ENCODE measurements around the gene COL2A1.
A peak's percentile ranks its signal among the peaks of the same experiment; 100 is the strongest.

Gene COL2A1

DNA sequence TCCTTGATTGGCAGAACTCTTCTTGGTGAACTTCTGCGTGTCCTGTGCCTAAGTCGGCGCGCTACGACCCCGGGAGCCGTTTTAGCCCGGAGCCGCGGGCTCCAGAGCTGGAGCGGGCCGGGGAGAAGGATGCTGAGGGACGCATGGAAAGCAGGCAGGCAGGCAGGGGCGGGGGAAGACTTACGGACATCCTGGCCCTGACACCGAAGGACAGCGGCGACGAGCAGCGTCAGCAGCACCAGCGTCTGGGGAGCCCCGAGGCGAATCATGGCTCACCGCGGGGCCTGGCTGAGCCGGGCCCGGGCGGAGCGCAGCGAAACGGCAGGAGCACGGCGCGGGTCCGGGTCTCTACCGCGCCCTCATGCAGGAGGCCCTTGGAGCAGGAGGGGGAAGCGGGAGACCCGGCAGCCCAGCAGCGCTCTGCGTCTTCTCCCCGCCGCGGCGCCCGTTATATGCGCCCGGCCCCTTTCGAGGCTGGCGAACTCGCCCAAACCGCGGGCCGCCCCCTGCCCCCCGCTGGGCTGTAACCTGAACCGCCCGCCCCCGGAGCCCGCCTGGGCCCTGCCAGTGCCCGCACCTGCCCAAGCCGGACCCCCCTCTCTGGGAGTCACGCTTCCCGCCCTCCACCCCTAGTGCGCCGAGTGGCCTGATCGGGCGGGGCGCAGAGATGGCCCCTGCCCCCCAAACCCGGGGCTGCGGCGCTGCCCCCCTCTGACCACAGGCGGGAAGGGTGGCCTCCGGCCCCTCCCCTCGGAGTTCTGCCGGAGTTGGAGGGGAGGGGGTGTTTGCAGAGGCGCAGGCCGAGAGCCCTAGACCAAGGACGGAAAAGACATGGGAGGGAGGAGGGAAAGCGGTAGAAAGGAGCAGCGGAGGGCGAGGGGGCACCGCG lies at the start of gene COL2A1:
COL2A1 (minus strand) TSS at position 424 of the 889 bp plus-strand sequence; CDS start at position 269, 155 bp downstream.
- Histone ChIP-seq H3K4me3 (ENCODE audit: low read depth, low read length) (peak within 1 kb of the TSS; percentile 41), H3K27me3 (ENCODE audit: insufficient read depth, low read length) (peaks cover 98% of the 10 kb centered on the region), H2AFZ (ENCODE audit: low read length, unreplicated experiment) (no peak within 1 kb of the TSS), H3K27ac (ENCODE audit: low read depth, low read length) (no peak within 1 kb of the TSS), H3K79me2 (ENCODE audit: control insufficient read depth, insufficient read depth, low read length, unreplicated experiment) (no peaks in the 10 kb centered on the region), H3K4me1 (ENCODE audit: control insufficient read depth, insufficient read depth, low read length, unreplicated experiment) (peaks cover 13% of the 10 kb centered on the region), H3K36me3 (ENCODE audit: insufficient read depth, low read length) (no peaks in the 10 kb centered on the region)

DNA sequence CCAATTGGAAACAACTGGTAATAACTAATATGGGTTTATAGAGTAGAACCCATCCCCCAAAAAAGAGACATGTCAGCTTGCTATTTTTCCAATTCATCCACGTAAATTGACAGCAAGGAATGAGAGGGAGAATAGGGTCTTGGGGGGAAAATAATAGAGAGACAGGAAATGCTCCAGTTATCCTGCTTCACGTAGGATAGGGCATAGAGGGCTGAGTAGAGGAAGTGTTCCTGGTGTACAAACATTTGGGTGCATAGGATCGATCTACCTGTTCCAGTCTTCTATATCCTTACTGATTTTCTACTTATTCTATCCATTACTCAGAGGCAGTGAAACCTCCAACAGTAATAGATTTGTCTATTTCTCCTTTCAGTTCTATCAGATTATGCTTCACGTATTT lies 49.6 kb upstream of the COL2A1 start:
- Histone ChIP-seq H3K27me3 (ENCODE audit: insufficient read depth, low read length) (no peaks in the 10 kb centered on the region), H3K27ac (ENCODE audit: low read depth, low read length) (no peak overlapping the region), H3K4me3 (ENCODE audit: low read depth, low read length) (no peak overlapping the region), H3K79me2 (ENCODE audit: control insufficient read depth, insufficient read depth, low read length, unreplicated experiment) (no peaks in the 10 kb centered on the region), H3K4me1 (ENCODE audit: control insufficient read depth, insufficient read depth, low read length, unreplicated experiment) (no peaks in the 10 kb centered on the region), H3K36me3 (ENCODE audit: insufficient read depth, low read length) (peaks cover 10% of the 10 kb centered on the region), H2AFZ (ENCODE audit: low read length, unreplicated experiment) (no peak overlapping the region)

DNA sequence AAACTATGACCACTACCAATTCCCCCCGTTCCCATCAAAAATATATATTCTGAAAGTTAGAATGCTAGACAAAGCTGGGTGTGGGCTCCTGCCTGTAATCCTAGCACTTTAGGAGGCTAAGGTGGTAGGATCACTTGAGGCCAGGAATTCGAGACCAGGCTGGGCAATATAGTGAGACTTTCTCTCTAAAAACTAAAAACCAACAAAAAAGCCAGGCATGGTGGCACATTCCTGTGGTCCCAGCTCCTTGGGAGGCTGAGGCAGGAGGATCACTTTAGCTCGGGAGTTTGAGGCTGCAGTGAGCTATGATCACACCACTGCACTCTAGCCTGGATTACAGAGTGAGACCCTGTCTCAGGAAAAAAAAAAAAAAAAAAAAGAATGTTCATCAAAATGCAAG lies 48.8 kb upstream of the COL2A1 start:
- Histone ChIP-seq H3K27ac (ENCODE audit: low read depth, low read length) (no peak overlapping the region), H2AFZ (ENCODE audit: low read length, unreplicated experiment) (no peak overlapping the region), H3K79me2 (ENCODE audit: control insufficient read depth, insufficient read depth, low read length, unreplicated experiment) (no peaks in the 10 kb centered on the region), H3K36me3 (ENCODE audit: insufficient read depth, low read length) (peaks cover 3% of the 10 kb centered on the region; the same call in 1 of the 2 replicates), H3K4me3 (ENCODE audit: low read depth, low read length) (no peak overlapping the region), H3K4me1 (ENCODE audit: control insufficient read depth, insufficient read depth, low read length, unreplicated experiment) (no peaks in the 10 kb centered on the region), H3K27me3 (ENCODE audit: insufficient read depth, low read length) (no peaks in the 10 kb centered on the region)

DNA sequence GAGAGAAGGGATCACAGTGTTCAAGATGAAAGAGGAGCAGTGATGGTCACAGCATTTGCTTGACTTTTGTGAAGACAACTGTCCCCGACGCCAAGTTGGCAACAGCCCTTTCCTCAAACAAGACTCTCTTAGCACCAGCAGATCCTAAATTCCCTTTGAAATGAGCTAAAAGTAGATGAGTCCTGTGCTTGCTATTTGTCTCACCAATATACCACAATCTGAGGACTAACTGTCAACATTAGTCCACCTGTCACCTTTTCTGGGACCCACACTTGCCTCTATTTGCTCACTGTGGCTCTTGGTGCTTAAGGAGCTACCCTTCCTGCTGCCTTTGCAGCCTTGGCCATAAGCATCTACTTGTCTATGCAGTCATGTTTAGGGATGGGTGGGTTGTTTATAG lies 47.4 kb upstream of the COL2A1 start:
- Histone ChIP-seq H3K36me3 (ENCODE audit: insufficient read depth, low read length) (peaks cover 10% of the 10 kb centered on the region; the same call in 1 of the 2 replicates), H3K4me3 (ENCODE audit: low read depth, low read length) (no peak overlapping the region), H2AFZ (ENCODE audit: low read length, unreplicated experiment) (no peak overlapping the region), H3K4me1 (ENCODE audit: control insufficient read depth, insufficient read depth, low read length, unreplicated experiment) (no peaks in the 10 kb centered on the region), H3K27me3 (ENCODE audit: insufficient read depth, low read length) (no peaks in the 10 kb centered on the region), H3K27ac (ENCODE audit: low read depth, low read length) (no peak overlapping the region), H3K79me2 (ENCODE audit: control insufficient read depth, insufficient read depth, low read length, unreplicated experiment) (no peaks in the 10 kb centered on the region)

DNA sequence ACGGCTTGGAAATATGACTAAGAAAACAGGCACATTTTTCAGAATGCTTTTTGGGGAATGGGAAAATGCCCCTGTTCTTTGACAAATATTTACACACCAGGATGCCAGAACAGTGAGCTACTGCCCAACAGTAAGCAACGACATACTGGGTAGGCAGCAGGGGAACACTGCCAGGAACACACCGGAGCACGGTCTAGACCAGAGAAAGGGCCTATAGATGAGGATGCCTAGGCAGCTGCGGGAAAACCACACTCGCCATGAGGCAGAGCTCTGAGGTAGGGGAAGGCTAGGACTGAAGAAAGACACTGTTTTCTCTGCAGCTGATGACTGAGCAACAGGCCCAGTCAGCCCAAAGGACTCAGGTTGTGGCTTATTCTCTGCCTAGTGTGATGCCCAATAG lies 45.9 kb upstream of the COL2A1 start:
- peaks cover 17% of the 10 kb centered on the region for H3K36me3 ChIP-seq (ENCODE audit: insufficient read depth, low read length)
- no peak overlapping the region for H3K4me3 ChIP-seq (ENCODE audit: low read depth, low read length)
- no peaks in the 10 kb centered on the region for H3K4me1 ChIP-seq (ENCODE audit: control insufficient read depth, insufficient read depth, low read length, unreplicated experiment)
- no peaks in the 10 kb centered on the region for H3K79me2 ChIP-seq (ENCODE audit: control insufficient read depth, insufficient read depth, low read length, unreplicated experiment)
- no peaks in the 10 kb centered on the region for H3K27me3 ChIP-seq (ENCODE audit: insufficient read depth, low read length)
- H3K27ac ChIP-seq (ENCODE audit: low read depth, low read length) = no peak overlapping the region
- H2AFZ ChIP-seq (ENCODE audit: low read length, unreplicated experiment) = no peak overlapping the region

DNA sequence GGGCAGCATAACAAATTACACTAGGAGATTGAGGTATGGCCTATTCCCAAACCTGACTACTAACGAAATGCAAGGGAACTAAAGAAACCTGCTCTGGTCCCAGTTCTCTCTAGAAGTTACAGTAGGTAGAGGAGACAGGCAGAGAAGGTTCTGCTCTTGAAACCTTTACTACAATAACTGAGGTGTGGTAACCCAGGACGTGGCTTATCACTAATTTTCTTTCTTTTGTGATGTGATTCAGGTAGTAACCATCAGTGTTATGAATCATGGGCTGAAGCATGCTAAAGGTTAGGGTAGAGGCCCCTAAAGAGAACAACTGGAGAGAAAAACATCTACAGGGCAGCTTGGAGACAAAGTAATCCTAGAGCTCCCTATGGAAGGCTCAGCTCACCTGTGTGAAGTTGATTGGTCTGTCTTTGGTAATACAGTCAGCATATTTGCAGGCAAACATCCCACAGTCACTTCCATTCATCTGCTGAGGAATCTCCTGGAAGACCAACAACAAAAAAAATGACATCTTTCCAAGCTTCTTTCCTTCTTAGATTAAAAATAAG lies 41.8 kb upstream of the COL2A1 start:
- H3K27me3 ChIP-seq (ENCODE audit: insufficient read depth, low read length) = no peaks in the 10 kb centered on the region
- H3K36me3 ChIP-seq (ENCODE audit: insufficient read depth, low read length) = peaks cover 14% of the 10 kb centered on the region
- H3K79me2 ChIP-seq (ENCODE audit: control insufficient read depth, insufficient read depth, low read length, unreplicated experiment) = no peaks in the 10 kb centered on the region
- H3K27ac ChIP-seq (ENCODE audit: low read depth, low read length) = no peak overlapping the region
- H3K4me1 ChIP-seq (ENCODE audit: control insufficient read depth, insufficient read depth, low read length, unreplicated experiment) = no peaks in the 10 kb centered on the region
- H3K4me3 ChIP-seq (ENCODE audit: low read depth, low read length) = no peak overlapping the region
- H2AFZ ChIP-seq (ENCODE audit: low read length, unreplicated experiment) = no peak overlapping the region

DNA sequence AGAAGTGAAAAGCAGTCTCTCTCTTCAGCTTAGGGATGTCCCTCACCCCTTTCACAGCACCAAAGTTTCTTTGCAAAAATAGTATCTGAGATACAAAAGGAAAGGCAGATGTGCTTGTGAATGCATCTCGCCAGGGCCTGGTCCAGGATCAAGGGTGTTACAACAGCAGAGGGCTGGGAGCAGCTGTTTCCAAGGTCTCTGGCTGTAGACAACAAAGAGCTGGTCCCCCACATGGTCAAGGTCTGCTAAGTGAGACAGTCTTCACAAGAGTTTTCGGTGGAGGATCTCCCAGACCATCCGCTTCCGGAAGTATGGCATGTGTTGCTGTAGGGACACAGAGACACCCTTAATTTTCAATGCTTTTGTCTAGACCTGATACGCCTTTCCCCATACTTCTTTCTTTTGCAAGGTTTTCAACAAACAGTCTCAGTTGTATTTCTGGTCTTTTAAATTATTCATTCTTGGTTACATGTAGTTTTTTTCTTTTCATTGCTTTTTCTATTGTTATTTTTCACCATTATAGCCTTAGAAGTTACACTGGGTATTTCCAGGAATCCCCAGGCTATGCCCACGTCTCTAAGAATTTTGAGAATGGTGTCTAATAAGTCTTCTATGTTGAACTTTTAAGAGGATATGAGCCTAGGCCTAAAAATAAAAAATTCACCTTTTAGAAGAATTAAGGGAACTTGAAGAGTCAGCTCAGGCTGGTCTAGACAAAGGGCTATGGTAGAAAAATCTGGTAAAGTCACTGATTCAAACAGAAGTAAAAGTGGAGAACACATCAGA lies 41.0 kb upstream of the COL2A1 start:
- Histone ChIP-seq H3K4me1 (ENCODE audit: control insufficient read depth, insufficient read depth, low read length, unreplicated experiment) (no peaks in the 10 kb centered on the region), H3K27me3 (ENCODE audit: insufficient read depth, low read length) (no peaks in the 10 kb centered on the region), H3K79me2 (ENCODE audit: control insufficient read depth, insufficient read depth, low read length, unreplicated experiment) (no peaks in the 10 kb centered on the region), H2AFZ (ENCODE audit: low read length, unreplicated experiment) (no peak overlapping the region), H3K27ac (ENCODE audit: low read depth, low read length) (no peak overlapping the region), H3K36me3 (ENCODE audit: insufficient read depth, low read length) (peaks cover 14% of the 10 kb centered on the region), H3K4me3 (ENCODE audit: low read depth, low read length) (no peak overlapping the region)

DNA sequence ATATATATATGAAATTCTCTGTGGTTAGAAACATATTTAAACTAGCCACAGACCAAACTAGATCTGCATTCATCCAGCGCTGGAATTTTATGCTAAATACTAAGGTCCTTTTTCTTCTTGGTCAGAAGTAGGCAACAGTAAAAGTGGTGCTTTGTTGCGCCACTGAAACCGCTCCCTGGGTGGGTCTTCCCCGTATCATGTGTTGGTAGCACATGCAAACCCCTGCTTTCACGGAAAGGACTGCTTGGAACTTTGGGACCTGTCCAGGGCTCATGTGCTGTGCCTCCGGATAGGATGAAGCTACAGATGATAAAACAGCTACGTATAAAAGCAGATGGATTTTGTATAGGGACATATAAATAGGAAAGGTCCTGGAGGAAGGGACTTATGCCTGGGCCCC lies 40.1 kb upstream of the COL2A1 start:
- Histone ChIP-seq H3K4me3 (ENCODE audit: low read depth, low read length) (no peak overlapping the region), H3K79me2 (ENCODE audit: control insufficient read depth, insufficient read depth, low read length, unreplicated experiment) (no peaks in the 10 kb centered on the region), H3K36me3 (ENCODE audit: insufficient read depth, low read length) (peaks cover 14% of the 10 kb centered on the region), H3K4me1 (ENCODE audit: control insufficient read depth, insufficient read depth, low read length, unreplicated experiment) (no peaks in the 10 kb centered on the region), H2AFZ (ENCODE audit: low read length, unreplicated experiment) (no peak overlapping the region), H3K27ac (ENCODE audit: low read depth, low read length) (no peak overlapping the region), H3K27me3 (ENCODE audit: insufficient read depth, low read length) (no peaks in the 10 kb centered on the region)

DNA sequence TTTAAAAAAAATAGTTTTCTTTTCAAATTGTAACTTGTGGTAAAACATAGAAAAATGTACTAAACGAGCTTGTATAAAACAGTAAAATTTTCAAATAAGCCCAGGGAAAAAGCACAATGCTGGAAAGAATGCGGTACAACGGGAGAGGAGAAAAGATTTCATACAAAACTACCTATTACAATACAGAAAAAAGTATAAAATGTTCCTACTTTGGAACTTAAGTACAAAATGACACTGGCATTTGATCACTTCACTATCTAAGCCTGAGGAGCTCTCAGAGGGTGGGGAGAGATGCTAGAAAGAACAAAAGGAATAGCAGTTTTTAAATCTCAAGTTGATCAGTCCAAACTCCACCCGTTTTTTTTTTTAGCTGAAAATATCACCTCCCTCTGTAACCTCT lies 39.5 kb upstream of the COL2A1 start:
- Histone ChIP-seq H3K4me3 (ENCODE audit: low read depth, low read length) (no peak overlapping the region), H3K27me3 (ENCODE audit: insufficient read depth, low read length) (no peaks in the 10 kb centered on the region), H3K79me2 (ENCODE audit: control insufficient read depth, insufficient read depth, low read length, unreplicated experiment) (no peaks in the 10 kb centered on the region), H3K36me3 (ENCODE audit: insufficient read depth, low read length) (peaks cover 14% of the 10 kb centered on the region), H3K27ac (ENCODE audit: low read depth, low read length) (no peak overlapping the region), H2AFZ (ENCODE audit: low read length, unreplicated experiment) (no peak overlapping the region), H3K4me1 (ENCODE audit: control insufficient read depth, insufficient read depth, low read length, unreplicated experiment) (no peaks in the 10 kb centered on the region)

DNA sequence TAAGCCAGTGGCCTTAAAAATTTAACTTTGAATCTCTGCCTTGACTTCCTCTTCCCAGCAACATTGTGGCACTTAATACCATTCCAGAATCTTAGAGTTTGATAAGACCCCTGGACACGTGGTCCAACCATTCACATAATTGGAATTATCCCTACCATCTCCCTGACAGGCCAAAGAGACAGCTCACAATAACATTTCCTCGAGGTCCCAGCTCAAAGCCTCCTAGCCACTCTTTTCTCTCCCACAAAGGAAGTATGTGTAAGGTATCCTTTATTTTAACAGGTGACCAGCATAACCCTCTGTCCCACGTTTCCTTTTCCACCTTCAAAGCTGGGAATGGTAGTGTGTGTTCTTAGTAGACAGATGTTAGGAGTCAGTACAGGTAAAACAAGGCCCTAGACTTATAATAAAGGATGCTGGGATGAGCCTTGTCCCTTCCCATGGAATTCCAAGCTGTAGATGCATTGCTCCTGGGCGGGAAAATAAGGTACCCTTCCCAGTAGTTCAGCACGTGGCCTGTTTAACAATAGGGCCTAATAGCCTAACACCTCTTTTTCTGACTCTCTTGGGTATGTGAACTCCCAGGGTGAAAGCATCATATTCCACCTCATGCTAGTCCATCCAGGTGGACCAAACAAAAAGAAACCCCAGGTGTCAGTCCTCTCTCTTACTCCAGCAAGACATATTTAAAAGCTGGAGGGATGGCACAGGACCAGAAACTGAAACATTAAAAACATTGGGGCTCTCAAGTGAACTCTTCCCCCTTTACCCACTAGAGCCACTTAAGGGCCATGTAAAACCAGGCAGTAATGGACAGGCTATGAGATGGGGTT lies 37.5 kb upstream of the COL2A1 start:
- Histone ChIP-seq H3K4me3 (ENCODE audit: low read depth, low read length) (no peak overlapping the region), H3K79me2 (ENCODE audit: control insufficient read depth, insufficient read depth, low read length, unreplicated experiment) (no peaks in the 10 kb centered on the region), H3K36me3 (ENCODE audit: insufficient read depth, low read length) (peaks cover 7% of the 10 kb centered on the region), H3K4me1 (ENCODE audit: control insufficient read depth, insufficient read depth, low read length, unreplicated experiment) (no peaks in the 10 kb centered on the region), H3K27ac (ENCODE audit: low read depth, low read length) (no peak overlapping the region), H3K27me3 (ENCODE audit: insufficient read depth, low read length) (no peaks in the 10 kb centered on the region), H2AFZ (ENCODE audit: low read length, unreplicated experiment) (no peak overlapping the region)

Measured in ACC112 (cell line).